Cardiac septum (tissue), 1 donor: ENCODE measurements around the gene CAPN3. TPM values are rescaled to one million over a fixed set of nuclear protein-coding genes. Genes with fewer than 3 reads are reported as not detected.

Experiments used
- DNase-seq: peaks from one replicate; pipeline ENCODE4 v3.0.0-alpha.2; 2020; ENCODE audit warnings: low spot score
- intact Hi-C: fragments of 100-400 bp; cut with DNase I; formaldehyde crosslinking; loops from one replicate; pipeline ENCODE4 v1.14.0; 2022
- total RNA-seq: library from RNA; stranded (reverse); fragmentation: NEBNext Ultra II Directional; extraction: Animal tissue kit (Norgen Biotek cat#: 25700); gene quantifications from one replicate; pipeline ENCODE4 v1.2.1, GENCODE V29; 2021
- donor health status: DM: no; HTN: no; CAD: no.

Gene CAPN3
- total RNA-seq, 1 donor from 2014 or later, result 14.8 TPM

DNA sequence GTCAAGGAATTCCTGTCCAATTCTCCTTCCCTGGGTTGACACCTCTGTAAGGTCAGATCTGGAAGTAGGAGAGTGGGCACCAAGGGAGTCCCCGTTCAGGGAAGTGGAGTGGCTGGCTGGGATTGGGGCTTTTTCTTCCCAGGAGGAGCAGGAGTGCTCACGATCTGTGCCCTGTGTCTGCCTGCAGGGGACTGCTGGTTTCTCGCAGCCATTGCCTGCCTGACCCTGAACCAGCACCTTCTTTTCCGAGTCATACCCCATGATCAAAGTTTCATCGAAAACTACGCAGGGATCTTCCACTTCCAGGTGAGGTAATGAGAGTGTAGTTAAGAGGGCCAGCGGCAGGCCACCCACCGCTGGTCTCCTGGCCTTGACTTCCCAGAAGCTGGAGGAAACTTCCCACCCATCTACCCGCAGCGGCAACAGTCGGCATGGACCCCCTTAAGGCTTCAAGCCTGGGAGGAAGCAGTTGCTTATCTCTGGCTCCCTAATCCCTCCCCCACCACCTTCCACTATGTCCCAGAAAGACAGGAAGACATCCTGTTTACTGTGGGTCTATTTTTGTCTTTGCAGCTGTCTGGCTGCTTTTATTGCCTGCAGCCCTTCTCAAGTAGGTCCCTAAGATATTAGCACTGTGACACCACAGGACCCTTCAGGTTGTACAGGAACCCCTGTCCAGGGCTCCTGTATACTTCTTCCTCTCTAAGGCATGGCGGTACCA, 26.8 kb downstream of the CAPN3 start:
- no peak for DNase-seq
- intact Hi-C loops, result no loop called here

DNA sequence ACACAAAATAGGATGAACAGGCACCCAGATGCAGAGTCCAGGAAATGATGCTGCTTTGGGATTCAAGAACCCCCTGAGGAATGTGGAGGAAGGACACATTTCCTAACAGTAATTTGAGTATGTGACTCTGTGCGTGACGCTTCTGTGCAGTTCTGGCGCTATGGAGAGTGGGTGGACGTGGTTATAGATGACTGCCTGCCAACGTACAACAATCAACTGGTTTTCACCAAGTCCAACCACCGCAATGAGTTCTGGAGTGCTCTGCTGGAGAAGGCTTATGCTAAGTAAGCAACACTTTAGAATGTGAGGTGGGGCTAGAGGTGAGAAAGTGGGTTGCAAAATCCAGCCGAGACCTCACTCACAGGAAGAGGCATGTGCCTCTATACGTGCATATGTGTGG, 28.3 kb downstream of the CAPN3 start:
- intact Hi-C loops, result no loop called here
- DNase-seq, result no peak

DNA sequence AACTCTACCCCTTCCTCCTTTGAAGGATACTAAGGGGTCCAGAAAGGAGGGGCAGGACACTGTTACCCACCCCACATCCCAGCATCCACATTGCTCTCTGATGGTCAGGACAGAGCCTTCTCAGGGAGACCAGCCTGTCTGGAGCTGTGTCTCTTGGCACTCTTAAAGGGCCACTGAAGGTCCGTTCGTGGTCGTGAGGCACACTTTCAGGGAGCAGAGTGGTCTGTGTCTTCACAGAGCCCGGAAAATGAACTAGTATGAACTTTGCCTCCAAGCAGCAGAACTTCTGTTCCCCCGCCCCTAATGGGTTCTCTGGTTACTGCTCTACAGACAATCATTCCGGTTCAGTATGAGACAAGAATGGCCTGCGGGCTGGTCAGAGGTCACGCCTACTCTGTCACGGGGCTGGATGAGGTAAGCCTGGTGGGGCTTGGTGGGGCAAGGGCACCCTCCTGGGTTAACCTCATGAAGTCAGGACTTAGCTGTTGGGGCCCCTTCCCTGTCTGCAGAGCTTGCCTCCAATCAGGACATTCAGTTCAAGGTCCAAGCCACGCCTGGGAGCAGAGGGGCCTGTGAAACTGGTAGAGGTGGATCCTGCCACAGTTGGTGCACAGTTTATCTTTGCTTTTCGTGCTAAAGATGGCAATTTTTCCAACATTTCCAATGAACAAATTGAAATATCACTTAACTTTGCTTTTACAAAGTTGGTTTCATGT, 33.2 kb downstream of the CAPN3 start:
- DNase-seq, result no peak
- intact Hi-C loops, result no loop called here

DNA sequence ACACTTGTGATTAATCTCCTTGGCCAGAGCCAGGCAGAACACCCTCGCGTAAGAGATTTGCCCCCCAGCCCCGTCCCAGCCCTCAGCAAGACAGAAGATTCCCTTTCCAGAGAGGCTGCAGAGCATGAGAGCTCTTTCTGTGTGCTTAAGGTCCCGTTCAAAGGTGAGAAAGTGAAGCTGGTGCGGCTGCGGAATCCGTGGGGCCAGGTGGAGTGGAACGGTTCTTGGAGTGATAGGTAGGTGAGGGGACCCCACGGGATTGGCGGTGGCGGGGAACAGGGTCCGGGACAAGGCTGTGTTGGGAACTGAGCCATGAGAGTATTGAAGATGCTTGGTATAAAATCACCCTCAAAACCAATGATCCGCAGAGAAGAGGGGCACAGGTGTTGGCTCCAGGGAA, 34.8 kb downstream of the CAPN3 start:
- intact Hi-C loops, result no loop called here
- no peak for DNase-seq

DNA sequence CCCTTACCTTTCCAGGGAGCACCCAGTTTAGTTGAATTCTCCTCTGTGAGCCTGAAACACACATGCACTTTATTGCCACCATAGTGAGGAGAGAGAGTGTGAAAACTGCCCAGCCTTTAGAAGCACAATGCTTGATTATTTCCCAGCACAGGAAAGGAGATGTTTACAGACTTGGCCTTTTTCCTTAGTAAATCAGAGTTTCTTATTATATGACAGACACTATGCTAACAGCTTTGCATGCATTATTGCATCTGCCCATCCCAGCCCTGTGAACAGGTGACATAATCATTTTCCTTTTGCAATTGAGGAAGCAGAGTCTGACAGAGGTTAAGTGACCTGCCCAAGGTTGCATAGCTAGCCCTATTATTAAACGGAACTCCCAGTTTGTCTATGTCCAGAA, 36.5 kb downstream of the CAPN3 start:
- intact Hi-C loops, result no loop called here
- no peak for DNase-seq

- DNase-seq, result no peak
- intact Hi-C loops, result no loop called here
Observed at GRCh38 chr15:42401544-42402454, 42.5 kb downstream of the CAPN3 start.

GRCh38 chr15:42402455-42403205, 43.3 kb downstream of the CAPN3 start:
- no peak for DNase-seq
- intact Hi-C loops, result no loop called here

- DNase-seq, result no peak
- intact Hi-C loops, result no loop called here
Observed at GRCh38 chr15:42403389-42403788, 44.1 kb downstream of the CAPN3 start.

DNA sequence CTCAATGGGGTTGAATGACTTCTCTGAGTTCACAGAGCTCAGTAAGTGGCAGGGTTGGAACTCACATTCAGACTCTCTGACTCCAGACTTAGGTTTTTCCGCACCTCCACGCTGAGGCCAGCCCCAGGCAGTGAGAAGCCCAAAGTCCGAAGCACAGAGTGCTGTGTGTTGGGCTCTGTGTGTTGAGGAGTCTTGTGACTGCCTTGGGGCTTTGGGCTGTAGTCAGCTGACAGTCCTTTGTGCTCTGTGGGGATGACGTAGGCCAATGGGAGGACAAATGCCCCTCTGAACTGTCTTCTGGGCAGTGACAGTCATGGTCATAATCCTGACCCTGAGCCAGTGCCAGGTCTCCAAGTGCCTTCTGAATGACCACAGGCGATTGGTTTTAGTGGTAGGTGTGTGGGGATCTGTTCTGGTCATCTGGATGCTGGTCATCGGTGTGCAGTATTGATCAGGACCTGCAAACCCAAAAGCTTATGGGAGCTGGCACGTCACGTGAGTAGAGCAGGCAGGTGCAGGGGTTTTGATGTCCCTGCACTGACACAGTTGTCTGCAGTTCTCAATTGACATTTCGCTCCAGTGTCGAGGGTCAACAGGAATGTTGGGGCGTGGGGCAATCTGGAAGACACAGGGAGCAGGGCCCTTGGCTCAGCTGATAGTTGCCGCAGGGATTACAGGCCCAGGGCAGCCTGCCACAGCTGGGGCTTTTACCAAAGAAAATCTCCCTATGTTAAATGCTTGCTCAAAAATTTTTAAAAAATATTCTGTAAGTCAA, 45.3 kb downstream of the CAPN3 start:
- intact Hi-C loops, result no loop called here
- no peak for DNase-seq

GRCh38 chr15:42405863-42406482, 46.7 kb downstream of the CAPN3 start:
- intact Hi-C loops, result no loop called here
- DNase-seq, result no peak

DNA sequence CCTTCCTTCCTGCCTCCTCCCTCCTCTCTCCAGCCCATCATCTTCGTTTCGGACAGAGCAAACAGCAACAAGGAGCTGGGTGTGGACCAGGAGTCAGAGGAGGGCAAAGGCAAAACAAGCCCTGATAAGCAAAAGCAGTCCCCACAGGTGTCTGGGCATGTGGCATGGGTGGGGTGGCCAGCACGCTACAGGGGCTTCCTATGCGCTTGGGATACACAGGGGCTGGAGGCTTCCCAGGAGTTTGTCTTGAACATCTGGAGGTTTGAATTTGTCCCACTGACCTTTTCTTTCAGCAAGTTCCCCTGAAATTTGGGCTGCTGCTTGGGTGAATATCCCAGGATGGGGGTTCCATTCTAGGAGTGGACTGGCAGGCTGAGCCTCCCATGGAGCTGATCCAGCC, 48.9 kb downstream of the CAPN3 start:
- intact Hi-C loops, result no loop called here
- no peak for DNase-seq

DNA sequence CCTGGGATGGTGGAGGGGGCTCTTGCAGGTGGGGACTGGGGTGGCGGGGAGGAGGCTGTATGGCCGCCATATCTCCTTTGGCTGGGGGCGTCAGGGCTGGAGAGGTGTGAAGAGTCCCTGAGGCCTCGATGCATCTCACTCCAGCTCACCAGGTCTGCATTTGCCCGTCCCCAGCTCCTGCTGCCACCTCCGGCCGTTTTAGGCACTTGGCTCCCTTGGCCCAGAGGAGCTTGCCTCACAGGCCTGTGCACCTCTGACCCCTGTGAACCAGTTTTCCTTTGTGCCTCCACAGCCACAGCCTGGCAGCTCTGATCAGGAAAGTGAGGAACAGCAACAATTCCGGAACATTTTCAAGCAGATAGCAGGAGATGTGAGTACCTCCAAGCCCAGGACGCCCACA, 49.7 kb downstream of the CAPN3 start:
- intact Hi-C loops, result no loop called here
- DNase-seq, result no peak

- intact Hi-C loops, result no loop called here
- no peak for DNase-seq
Observed at GRCh38 chr15:42411884-42412283, 52.6 kb downstream of the CAPN3 start.

GRCh38 chr15:42413920-42414319, 54.6 kb downstream of the CAPN3 start:
- DNase-seq, result no peak
- intact Hi-C loops, result no loop called here

DNA sequence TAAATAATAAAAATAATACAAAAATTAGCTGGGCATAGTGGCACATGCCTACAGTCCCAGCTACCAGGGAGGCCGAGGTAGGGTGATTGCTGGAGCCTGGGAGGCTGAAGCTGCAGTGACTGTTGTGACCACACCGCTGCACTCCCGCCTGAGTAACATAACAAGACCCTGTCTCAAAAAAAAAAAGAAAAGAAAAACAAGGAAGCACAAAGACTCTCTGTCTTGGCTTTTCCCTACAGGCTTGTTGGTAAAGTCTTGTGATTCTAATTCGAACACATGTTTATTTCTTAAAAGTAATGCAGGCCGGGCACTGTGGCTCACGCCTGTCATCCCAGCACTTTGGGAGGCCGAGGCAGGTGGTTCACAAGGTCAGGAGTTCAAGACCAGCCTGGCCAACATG, 60.1 kb downstream of the CAPN3 start:
- intact Hi-C loops, result no loop called here
- DNase-seq, result no peak

DNA sequence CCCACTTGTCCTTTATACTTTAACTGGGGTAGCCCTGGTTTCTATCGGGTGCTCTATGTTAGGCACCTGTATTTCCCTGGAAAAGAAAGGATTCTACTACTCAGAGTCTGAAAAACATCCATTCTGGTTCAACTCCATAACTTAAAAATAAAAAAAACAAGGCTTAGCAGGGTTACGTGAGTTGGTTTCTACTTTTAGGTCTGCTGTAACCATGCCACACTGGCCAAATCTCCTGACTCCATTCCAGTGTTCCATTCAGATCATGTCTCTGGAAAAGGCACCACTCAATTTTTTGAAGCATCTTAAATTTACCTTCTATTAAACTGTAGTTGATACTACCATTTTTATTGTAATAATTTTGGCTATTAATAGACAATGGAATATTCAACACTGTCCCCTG, 62.1 kb downstream of the CAPN3 start:
- no peak for DNase-seq
- intact Hi-C loops, result loop anchor here (5.0 kb wide), 1 partner anchor 36 kb away; no protein-coding TSS in a partner anchor

DNA sequence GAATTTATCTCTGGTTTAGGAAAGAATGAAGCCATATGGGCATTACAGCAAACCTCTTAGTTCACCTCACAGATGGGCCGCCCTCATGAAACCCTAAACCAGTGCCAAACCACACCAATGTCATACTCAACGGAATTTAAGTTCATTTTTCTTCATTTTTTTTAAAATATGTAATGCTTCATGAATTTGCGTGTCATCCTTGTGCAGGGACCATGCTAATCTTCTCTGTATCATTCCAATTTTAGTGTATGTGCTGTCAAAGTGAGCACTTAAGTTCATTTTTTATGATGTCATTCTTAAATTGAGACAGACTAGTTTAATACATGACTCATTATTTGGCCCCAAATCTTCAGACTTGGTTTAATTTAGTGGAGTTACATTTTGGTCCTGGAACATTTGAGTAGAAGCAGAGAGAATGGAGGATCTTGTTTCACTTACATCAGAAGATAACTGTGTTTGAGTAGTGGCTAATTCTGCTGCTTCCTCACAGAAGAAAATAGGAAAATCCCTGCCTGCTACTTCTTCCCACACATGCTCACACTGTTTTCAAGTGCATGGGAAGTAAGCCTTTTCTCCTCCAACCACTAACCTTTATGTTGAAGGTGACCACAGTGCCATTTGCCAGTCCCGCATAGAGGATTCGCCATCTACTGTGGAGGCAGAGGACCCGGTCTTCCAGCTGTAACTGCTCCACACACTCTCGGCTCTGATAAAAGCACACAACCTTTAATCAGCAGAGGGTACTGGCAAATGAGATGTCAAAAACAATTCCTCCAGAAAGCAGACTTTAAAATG, 68.3 kb downstream of the CAPN3 start:
- DNase-seq, result no peak
- intact Hi-C loops, result no loop called here
